Fibroblast of skin of back (primary cell): ENCODE results near the gene IL24. TPM values are rescaled to one million over a fixed set of nuclear protein-coding genes. Genes with fewer than 3 reads are reported as not detected.
"Not testable (repeated sequence)": the region's sequence is repeated elsewhere in the genome, so short reads cannot be mapped to it uniquely, and the experiment has no call there.

Experiments
- DNase-seq: peaks from one replicate; pipeline ENCODE4 v3.0.0-alpha.2; 2013
- polyA plus RNA-seq, 2 experiments: library from polyadenylated mRNA; unstranded; fragments of 120-200 nt; gene quantifications; one replicate each; pipeline ENCODE4 v1.2.1, GENCODE V29; 2013; ENCODE audit not compliant: insufficient read length in 2 of 2

The IL24 gene, protein sequence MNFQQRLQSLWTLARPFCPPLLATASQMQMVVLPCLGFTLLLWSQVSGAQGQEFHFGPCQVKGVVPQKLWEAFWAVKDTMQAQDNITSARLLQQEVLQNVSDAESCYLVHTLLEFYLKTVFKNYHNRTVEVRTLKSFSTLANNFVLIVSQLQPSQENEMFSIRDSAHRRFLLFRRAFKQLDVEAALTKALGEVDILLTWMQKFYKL
- polyA plus RNA-seq (2013, experiment 1 of 2; ENCODE audit: insufficient read length), result not detected
- not detected for polyA plus RNA-seq (2013, experiment 2 of 2; ENCODE audit: insufficient read length)

DNA sequence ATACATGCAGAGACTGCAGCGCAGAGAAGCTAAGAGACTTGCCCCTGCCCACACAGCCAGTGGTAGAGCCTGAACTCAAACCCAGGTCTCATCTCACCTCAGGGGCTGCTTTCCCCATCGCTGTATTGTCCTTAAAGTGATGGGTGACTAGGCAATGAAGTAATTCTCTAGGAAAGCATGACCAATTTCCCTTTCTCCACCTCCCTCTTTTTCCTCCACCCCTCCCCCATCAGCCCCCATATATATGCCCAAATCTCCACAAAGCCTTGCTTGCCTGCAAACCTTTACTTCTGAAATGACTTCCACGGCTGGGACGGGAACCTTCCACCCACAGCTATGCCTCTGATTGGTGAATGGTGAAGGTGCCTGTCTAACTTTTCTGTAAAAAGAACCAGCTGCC, at the start of gene IL24:
IL24 (plus strand) TSS at position 269 of the 400 bp plus-strand sequence. CDS start 390 bp downstream, outside the sequence.
- DNase-seq, result no peak

DNA sequence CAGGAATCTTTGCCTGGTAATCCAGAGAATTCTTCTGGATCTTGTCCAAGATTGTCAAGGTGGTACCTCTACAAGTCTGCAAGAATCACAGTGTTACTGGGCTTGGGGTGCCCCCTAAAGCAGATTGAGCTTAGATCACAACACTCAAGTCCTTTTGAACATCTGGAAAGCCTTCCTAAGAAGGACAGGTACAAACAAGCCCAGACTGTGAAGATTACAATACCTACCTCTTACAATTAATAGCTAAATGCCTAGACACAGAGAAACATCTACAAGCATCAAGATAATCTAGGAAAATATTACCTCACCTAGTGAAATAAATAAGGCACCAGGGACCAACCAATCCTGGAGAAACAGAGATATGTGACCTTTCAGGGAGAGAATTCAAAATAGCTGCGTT, 49.3 kb upstream of the IL24 start:
- no peak for DNase-seq

DNA sequence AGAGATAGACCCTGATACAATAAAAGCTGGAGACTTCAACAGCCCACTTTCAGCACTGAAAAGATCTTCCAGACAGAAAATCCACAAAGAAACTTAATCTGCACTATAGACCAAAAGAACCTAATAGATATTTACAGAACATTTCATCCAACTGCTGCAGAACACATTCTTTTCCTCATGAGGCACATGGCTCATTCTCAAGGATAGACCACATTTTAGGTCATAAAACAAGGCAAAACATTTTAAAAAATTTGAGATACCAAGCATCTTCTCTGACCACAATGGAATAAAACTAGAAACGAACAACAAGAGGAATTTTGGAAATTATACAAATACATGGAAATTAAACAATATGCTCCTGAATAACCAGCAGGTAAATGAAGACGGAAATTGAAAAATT, 46.8 kb upstream of the IL24 start:
- DNase-seq, result no peak

DNA sequence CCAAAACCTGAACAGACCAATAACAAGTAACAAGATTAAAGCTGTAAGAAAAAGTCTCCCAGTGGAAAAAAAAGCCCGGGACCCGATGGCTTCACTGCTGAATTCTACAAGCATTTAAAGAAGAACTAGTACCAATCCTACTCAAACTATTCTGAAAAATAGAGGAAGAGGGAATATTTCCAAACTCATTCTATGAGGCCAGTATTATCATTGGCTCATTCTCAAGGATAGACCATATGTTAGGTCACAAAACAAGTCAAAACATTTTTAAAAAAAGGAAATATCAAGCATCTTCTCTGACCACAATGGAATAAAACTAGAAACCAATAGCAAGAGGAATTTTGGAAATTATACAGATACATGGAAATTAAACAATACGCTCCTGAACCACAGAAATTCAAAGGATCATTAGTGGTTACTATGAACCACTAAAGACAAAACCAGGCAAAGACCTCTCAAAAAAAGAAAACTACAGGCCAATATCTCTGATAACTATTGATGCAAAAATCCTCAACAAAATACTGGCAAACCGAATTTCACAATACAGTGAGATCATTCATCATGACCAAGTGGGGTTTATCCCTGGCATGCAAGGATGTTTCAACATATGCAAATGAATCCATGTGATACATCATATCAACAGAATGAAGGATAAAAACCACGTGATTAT, 45.8 kb upstream of the IL24 start:
- DNase-seq, result peak; percentile 57

DNA sequence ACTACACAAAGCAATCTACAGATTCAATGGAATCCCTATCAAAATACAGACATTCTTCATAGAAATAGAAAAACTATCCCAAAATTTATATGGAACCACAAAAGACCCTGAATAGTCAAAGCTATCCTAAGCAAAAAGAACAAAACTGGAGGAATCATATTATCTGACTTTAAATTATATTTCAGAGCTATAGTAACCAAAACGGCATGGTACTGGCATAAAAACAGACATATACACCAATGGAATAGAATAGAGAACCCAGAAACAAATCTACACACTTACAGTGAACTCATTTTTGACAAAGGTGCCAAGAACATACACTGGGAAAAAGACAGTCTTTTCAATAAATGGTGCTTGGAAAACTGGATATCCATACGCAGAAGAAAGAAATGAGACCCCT, 44.6 kb upstream of the IL24 start:
- not testable (repeated sequence) for DNase-seq

DNA sequence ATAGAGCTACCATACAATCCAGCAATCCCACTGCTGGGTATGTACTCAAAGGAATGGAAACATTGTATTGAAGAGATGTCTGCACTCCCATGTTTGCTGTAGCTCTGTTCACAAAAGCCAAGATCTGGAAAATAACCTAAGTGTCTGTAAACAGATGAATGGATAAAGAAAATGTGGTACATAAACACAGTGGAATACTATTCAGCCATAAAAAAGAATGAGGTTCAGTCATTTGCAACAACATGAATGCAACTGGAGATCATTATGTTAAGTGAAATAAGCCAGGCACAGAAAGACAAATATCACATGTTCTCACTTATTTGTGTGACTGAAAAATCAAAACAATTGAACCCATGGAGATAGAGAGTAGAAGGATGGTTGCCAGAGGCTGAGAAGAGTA, 43.5 kb upstream of the IL24 start:
- DNase-seq, result not testable (repeated sequence)

DNA sequence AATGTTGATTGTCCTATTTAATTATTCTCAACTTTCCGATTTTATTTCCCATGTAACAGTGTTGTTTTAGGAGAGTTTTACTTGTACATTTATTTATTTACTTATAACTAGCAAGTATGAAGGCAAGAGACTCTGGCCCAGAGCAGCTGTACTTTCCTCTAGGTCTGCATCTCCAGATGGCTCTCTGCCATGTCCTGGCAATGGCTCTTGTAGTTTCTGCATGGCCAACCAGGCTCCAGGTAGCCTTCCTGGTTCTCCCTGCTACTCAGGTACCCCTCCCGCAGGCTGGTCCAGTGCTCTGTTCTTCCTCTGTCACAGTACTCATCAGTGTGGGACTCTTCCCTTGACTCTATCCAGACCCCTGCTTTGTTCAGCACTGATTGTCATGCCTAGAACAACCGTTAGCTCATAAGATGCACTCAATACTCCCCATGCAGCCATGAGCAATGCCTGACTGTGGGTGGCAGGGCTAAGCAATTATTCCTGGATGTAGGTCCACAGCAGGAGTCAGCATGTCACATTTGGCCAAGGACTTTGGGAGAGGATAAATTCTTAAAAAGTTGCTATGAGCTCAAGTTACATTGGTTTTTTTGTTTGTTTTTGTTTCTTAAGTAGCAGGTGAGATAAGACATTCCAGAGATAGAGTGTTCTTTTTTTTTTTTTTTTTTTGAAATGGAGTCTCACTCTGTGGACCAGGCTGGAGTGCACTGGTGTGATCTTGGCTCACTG, 42.7 kb upstream of the IL24 start:
- DNase-seq, result no peak

DNA sequence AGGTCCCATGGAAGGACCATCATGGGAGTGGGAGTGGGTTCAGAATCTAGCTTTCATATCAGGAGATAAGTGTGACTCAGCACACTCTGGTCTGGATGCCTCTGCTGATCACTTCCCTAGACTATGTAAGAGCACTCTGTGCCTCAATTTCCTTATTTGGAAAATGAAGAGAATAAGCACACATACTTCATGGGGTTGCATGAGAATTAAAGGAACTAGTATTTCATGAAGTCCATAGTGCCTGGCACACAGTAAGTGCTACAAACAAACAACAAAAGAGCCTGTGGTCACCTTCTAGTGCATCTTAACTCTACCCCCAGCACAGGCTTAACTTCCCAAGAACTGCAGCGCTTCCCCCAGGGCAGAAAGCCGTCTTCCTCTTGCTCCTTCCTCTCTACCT, 41.4 kb upstream of the IL24 start:
- no peak for DNase-seq

DNA sequence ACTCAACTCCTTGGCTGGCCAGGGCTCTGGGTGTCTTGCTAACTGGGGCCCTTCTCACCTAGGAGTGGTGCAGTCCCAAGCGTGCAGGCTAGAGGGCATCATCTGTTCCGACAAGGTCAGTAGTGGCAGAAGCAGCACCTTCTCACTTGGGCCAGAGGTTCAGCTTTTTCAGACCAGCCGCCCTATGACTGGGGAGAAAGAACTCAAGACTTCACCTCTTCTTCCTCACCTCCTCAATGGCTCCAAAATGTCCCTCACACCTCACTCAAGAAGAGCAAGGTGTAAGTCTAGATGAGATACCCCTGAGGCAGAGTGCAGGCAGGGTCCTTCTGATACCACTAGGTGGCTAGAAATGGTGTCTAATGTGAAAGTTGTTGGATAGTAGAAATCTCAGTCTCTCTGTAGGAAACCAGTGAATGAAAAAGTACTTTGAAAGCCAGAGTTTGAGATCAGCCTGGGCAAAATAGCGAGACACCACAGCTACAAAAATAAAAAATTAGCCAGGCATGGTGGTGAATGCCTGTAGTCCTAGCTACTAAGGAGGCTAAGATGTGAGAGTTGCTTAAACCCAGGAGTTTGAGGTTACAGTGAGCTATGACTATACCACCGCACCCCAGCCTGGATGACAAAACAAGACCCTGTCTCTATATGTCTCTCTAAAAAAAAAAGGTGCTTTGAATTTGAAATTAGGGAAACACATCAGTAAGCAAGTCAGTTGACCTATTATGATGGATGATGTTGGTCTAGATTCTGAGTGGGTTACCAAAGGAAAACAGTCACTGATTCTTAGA, 40.4 kb upstream of the IL24 start:
- DNase-seq, result no peak

DNA sequence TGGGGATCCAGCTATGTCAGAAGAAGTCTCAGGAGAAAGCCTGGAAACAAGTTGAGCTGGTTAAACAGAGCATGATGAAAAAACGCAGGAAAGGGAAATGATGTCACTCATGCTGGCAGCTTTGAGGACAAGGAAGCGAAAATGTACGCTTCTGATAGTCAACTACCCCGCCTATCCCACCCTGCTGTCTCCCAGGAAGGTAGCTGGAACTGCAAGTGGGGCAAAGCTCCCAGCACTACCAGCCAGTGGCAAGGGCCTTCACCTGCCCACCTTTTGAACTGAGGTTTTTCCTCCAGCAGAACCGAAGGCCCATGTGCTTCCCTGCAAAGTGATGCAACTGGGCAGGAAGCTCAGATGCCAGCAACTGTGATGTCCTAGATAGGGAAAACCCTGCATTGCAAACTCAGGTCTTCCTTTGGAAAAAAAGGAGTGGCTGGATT, 38.1 kb upstream of the IL24 start:
- no peak for DNase-seq

DNA sequence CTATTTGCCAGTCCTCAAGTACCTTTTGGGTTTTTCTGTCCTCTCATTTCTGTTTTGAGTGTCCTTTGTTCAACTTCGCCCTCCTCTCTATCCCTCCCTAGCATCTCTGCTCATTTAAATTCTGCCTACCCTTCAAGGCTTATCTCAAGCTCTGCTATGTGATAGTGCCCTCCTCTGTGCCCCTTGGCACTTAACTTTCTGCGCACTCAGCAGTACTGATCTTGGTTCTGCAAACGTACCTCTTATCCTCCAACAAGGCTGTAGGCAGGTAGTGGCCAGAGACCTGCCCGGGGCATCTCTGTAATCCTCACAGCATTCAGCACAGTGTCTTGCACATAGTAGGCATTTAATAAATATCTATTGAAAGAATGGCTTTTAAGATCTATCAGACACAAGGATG, 37.1 kb upstream of the IL24 start:
- no peak for DNase-seq

DNA sequence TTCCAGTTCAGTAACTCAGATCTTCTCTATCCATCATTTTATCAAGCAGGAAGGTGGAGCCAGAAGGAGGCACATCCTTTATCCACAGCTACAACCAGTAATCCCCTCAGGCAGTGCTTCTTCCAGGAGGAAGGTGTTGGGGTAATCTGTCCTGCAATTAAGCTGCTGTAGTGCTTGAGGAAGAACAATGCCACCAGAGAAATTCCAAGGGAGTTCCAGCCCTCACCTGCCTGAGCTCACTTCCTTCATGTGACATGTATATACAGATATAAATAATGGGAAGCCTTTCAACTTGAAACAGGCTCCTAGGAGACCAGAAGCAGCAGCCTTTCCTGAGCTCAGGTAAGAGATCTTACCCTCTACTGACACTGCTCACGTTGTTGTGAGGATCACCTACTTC, 34.0 kb upstream of the IL24 start:
- DNase-seq, result no peak

DNA sequence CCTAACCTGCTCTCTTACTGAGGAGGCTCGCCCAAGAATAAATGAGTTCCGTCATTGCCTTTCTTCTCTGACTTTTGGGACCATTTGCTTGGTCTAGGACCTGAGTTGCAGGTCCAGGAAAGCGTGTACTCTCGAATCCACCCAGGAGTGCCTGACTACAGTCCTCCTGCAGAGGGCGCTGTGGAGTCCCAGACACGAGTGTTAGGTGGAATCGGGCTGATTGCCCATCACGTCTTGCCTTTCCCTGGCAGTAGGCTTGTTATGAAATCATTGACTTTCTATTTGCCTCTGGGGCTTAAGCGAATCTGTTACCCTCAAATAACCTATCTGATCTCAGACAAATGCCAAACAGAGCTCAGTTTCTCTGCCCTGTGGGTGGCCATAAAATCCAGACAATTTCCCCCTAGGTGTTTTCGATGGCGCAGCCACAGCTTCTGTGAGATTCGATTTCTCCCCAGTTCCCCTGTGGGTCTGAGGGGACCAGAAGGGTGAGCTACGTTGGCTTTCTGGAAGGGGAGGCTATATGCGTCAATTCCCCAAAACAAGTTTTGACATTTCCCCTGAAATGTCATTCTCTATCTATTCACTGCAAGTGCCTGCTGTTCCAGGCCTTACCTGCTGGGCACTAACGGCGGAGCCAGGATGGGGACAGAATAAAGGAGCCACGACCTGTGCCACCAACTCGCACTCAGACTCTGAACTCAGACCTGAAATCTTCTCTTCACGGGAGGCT, 32.1 kb upstream of the IL24 start, which contains the start of gene IL20:
IL20 (plus strand) TSS at position 685 of the 733 bp plus-strand sequence. CDS start 230 bp downstream, outside the sequence.
- peak; percentile 63 for DNase-seq

DNA sequence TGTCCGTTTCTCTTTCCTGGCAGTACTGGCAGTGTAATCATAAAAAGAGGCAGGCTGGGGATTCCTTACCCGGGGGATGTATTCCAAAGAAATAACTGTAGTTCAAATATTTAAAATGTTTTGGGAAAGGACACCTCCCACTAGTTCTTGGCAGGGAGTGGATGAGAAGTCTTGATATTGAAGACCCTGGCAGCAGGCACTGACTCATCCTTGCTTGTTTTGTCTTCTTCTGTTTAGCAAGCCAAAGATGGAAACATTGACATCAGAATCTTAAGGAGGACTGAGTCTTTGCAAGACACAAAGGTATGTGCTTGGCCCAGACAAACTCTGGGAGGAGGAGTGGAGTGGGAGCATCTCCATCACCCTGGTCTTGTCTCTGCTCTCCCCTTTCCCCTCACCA, 31.2 kb upstream of the IL24 start:
- peak; percentile 80 for DNase-seq

DNA sequence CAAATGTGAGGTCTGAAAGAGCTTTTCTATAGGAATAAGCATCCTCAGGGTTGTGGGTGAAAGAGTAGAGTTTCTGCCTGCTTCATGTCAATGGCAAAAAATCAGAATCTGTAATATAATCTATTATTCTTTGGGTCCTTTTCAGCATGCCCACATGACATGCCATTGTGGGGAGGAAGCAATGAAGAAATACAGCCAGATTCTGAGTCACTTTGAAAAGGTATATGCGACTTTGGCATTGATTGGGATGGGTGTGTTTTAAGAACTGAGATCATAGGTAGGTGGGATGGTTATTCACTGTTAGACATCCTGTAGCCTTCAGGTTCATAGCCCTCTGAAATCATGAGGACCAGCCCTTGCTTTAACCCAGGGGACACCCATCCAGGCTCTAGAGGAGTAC, 30.0 kb upstream of the IL24 start:
- DNase-seq, result no peak

DNA sequence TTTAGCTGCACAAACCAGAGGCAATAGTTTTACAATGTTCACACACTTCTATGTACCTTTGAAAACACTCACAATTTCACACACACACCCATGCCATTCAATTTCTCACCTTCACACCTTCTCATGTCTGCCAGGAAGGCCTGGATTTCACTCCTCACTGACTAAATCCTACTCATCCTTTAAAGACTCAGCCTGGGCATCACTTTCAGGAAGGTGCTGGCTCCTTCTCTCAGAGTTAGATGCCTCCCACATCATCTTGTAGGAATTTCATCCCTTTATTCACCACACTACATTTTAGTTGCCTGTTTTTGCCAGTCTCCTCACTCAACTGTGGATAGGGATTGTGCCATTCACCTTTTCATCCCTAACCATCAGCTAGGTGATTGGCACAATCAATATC, 29.5 kb upstream of the IL24 start:
- DNase-seq, result no peak

DNA sequence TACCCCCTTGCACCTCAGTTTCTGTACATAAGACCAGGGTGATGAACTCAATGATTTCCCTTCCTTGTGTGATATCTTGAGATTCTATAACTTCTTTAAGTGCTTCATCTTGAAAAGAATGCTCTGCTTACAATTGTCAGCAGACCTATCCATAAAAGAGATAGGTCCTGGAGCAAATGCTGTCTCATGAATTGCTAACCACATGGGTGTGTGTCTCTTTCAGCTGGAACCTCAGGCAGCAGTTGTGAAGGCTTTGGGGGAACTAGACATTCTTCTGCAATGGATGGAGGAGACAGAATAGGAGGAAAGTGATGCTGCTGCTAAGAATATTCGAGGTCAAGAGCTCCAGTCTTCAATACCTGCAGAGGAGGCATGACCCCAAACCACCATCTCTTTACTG, 29.0 kb upstream of the IL24 start:
- no peak for DNase-seq

DNA sequence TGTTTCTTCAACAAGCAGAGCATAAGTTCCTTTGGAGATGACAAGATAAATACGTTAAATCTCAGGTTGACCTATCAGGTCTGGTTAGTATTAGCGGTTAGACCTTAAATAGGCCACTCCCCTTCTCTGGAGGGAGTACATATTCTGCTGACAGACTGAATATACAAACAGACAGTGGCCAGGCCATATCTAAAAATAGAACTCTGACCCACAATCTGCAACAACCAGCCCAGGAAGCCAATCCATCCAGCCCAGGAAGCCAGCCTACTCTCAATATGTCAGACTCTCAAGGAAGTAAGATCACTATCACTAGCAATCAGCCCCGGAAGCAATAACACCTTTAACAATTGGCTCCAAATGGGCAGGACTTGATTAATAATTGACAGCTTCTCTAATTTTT, 25.1 kb upstream of the IL24 start:
- no peak for DNase-seq

DNA sequence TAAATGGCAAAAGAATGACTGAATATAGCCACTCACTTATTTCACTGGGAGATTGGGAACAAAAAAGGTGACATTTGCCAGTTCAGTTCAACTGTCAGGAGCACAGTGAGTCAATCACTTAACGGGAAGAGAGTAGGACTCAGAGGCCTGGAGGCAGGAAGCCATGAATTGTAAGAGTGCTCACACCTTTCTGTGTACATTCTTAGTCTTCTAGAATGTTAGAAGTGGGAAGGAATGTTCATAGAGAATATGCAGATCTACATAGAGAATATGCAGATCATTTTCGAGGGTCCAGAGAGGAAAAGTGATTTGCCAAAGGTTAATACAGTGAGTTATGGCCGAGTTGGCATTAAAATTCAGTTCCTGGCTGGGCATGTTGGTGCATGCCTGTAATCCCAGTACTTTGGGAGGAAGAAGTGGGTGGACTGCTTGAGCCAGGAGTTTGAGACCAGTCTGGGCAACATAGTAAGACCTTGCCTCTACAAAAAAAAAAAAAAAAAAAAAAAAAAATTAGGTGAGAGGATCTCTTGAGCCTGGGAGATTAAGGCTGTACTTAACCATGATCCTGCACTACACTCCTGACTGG, 23.5 kb upstream of the IL24 start:
- no peak for DNase-seq

DNA sequence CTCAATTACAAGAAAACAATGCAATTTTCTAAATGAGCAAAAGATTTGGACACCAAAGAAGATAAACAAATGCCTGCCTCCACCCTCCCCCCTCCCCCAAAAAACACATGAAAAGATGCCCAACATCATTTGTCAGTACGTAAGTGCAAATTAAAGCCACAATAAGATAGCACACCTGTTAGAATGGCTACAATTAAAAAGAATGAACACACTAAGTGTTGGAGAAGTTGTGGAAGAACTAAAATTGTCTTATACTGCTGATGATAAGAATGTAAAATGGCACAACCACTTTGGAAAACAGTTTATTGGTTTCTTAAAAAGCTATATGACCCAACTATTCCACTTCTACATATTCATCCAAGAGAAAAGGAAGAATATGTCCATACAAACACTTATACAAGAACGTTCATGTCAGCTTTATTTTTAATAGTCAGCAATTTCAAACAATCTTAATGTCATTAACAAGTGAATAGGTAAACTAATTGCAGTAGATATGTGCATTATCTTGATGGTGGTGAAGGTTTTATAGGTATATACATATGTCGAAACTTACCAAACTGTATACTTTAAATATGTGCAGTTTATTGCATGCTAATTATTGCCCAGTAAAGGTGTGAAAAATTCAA, 21.4 kb upstream of the IL24 start:
- no peak for DNase-seq

DNA sequence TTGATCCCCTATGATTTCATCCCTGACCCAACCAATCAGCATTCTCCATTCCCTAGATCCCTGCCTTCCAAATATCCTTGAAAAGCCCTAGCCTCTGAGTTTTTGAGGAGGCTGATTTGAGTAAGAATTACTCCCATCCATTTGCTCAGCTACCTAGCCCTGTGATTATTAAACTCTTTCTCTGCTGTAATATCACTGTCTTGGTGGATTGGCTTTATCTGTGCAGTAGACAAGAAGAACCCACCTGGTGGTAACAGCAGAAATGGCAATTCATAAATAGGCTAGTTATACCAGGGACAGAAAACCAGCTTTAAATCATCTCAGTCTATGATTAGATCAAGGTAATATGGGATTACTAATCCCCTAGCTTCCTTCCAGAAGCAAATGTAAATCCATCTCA, 18.8 kb upstream of the IL24 start:
- no peak for DNase-seq
